BJ (cell line): ENCODE results near the gene SH3GL3. TPM values are rescaled to one million over a fixed set of nuclear protein-coding genes. Genes with fewer than 3 reads are reported as not detected.

ENCODE experiments used
- CTCF ChIA-PET: fragments of 350-600 bp; formaldehyde crosslinking; extraction: SDS; loops from one replicate; lab custom pipeline; 2021; ENCODE audit warnings: antibody characterized with exemption, inconsistent platforms; lab: Yijun Ruan, JAX
- POLR2A ChIA-PET: fragments of 300-600 bp; sonication (Branson Sonifier 250); formaldehyde crosslinking; extraction: SDS; loops from one replicate; lab custom pipeline; 2021; ENCODE audit warnings: antibody characterized with exemption; lab: Charles Lee
- DNase-seq: peaks from one replicate; pipeline ENCODE4 v3.0.0-alpha.2; 2011; ENCODE audit warnings: low read depth
- H3K27me3 ChIP-seq: 2 replicates; pipeline ENCODE4 v1.6.0; 2011; ENCODE audit warnings: low read length; ENCODE audit not compliant: control insufficient read depth, insufficient read depth
- H3K36me3 ChIP-seq: 2 replicates; pipeline ENCODE4 v1.5.1; 2011; ENCODE audit warnings: low read length; ENCODE audit not compliant: control insufficient read depth, insufficient read depth
- H3K4me3 ChIP-seq: 2 replicates; pipeline ENCODE4 v1.5.1; 2011; ENCODE audit warnings: low read depth, mild to moderate bottlenecking, control low read depth, low read length
- CTCF ChIP-seq: IDR thresholded peaks from 2 replicates; pipeline ENCODE4 v1.5.1; 2011; ENCODE audit warnings: low read depth, mild to moderate bottlenecking, control low read depth, inconsistent platforms, low read length, moderate library complexity; ENCODE audit not compliant: insufficient read depth
- polyA plus RNA-seq: library from polyadenylated mRNA; depleted of rRNA; stranded (reverse); fragments of >200 nt; gene quantifications from 2 replicates; pipeline ENCODE4 v1.2.3, GENCODE V29; 2011

Gene SH3GL3
- polyA plus RNA-seq, 1 experiment, result not detected

- CTCF ChIA-PET, result no interaction called here
- no peak for TF ChIP-seq CTCF
- DNase-seq, result no peak
- Histone ChIP-seq H3K27me3 (no peaks in the 10 kb centered on the region), H3K4me3 (no peak overlapping the region), H3K36me3 (no peaks in the 10 kb centered on the region)
- POLR2A ChIA-PET, result no interaction called here
These were observed 79.2 kb downstream of the SH3GL3 start for GRCh38 chr15:83526319-83526718.

DNA sequence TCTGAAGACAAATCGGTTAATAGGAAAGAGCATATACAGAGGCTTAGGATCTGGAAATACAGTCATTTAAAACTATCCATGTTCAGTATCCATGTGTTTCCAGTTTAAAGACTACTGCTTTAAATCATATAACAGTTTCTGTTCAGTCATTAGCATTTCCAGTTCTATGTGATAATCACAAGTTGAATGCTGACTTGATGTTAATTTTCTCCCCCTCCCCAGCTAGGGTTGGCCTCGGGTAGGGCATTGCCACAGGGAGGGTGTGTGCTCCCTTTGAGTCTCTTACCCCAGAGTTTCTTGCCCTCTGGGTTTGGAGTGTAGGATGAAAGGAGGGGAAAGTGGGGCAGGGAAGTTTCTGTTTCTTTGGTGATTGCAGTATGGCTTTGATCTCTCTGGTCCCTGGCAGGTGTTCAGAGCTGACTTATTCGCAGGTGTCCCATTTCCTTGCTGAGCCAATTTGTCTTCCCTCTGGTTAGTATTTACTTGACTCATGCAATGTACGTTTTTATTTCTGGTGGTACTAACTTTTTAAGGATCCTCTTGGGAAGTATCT lies 86.3 kb downstream of the SH3GL3 start:
- Histone ChIP-seq H3K4me3 (no peak overlapping the region), H3K27me3 (no peaks in the 10 kb centered on the region), H3K36me3 (no peaks in the 10 kb centered on the region)
- TF ChIP-seq CTCF, result no peak
- POLR2A ChIA-PET, result no interaction called here
- DNase-seq, result no peak
- CTCF ChIA-PET, result no interaction called here

DNA sequence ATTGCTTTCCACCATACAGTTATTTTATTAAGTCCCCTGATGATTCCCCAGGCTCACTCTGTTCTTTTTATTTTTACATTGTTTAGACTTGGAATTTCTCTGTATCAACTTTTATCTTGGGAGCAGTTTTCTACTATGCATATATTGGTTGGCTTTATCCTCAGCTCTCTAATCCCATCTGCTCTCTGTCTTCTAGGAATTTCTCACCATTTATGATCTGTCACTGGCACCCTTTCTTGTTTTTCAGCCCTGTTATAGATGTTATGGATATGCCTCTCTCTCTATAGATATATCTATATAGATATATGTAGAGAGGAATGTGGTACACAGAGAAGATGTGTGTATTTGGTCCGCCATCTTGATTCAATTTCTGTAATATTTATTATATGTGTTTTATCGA lies 90.5 kb downstream of the SH3GL3 start:
- no peak for TF ChIP-seq CTCF
- POLR2A ChIA-PET, result no interaction called here

DNA sequence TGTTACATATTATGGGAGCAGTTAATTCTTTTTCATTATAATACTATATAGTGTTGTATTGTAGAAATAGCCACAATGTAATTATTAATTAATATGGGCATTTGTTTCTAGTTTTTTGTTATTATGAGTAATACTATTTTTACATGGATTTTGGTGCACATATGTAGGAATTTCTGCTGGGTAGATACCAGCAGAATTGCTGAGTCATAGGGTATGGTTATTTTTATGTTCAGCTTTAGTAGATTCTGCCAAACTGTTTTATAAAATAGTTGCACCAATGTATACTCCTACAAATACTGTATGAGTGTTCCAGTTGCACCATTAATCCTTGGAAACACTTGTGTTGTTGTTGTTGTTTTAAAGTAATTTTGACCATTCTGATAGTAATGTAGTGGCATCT lies 91.5 kb downstream of the SH3GL3 start:
- Histone ChIP-seq H3K27me3 (no peaks in the 10 kb centered on the region), H3K36me3 (no peaks in the 10 kb centered on the region), H3K4me3 (no peak overlapping the region)
- POLR2A ChIA-PET, result no interaction called here
- DNase-seq, result no peak
- TF ChIP-seq CTCF, result no peak
- CTCF ChIA-PET, result no interaction called here

More for the DNA sequence above, 90.5 kb downstream of the SH3GL3 start:
- CTCF ChIA-PET, result no interaction called here
- H3K27me3 ChIP-seq, result no peaks in the 10 kb centered on the region
- no peak for DNase-seq
- H3K4me3 ChIP-seq, result no peak overlapping the region
- no peaks in the 10 kb centered on the region for H3K36me3 ChIP-seq

DNA sequence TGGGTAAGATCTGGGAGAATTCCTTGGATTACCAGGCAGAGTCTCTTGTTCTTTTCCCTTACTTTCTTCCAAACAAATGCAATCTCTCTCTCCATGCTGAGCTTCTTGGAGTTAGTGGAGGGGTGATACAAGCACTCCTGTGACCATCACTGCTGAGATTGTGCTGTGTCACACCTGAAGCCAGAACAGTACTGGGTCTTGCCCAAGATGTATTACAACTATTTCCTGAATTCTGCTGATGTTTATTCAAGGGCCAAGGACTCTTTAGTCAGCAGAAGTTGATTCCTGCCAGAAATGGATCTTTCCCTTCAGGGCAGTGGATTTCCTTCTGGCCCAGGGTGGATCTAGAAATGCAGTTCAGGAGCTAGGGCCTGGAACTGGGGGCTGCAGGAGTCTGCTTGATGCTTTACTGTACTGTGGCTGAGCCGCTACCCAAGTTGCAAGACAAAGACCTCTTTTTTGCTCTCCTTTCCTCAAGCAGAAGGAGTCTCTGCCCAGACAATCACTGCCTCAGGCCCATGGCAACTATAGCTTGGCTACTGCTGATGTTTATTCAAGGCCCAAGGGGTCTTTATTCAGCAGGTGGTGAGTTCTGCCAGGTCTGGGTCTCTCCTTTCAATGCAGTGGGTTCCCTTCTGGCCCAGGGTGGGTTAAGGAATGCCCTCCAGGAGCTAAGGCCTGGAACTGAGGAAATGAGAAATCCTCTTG lies 98.8 kb downstream of the SH3GL3 start:
- CTCF ChIA-PET, result interaction anchor here (0.9 kb wide), 1 partner anchor 15 kb away, joined by 4 read pairs; no protein-coding TSS in a partner anchor
- Histone ChIP-seq H3K36me3 (no peaks in the 10 kb centered on the region), H3K27me3 (no peaks in the 10 kb centered on the region), H3K4me3 (no peak overlapping the region)
- POLR2A ChIA-PET, result no interaction called here
- TF ChIP-seq CTCF, result no peak
- DNase-seq, result no peak
